Measurements from ENCODE around the gene CTNNA2.

CTNNA2 gene

GRCh38 chr2:80545420-80546210 is 1032.8 kb downstream of the CTNNA2 start:
- DNase-seq (ENCODE audit: low read depth) = no peak
- TF ChIP-seq CTCF (IDR thresholded peaks at IDR 0.05; ENCODE audit: control insufficient read depth, insufficient read depth, low read depth, low read length, missing control alignments) = no peak
- H3K4me3 ChIP-seq (ENCODE audit: control insufficient read depth, low read depth, low read length) = no peak overlapping the region

- TF ChIP-seq CTCF (IDR thresholded peaks at IDR 0.05; ENCODE audit: control insufficient read depth, insufficient read depth, low read depth, low read length, missing control alignments) = no peak
- DNase-seq (ENCODE audit: low read depth) = no peak
- no peak overlapping the region for H3K4me3 ChIP-seq (ENCODE audit: control insufficient read depth, low read depth, low read length)
Observed at GRCh38 chr2:80546766-80547165, 1033.9 kb downstream of the CTNNA2 start.

- TF ChIP-seq CTCF (IDR thresholded peaks at IDR 0.05; ENCODE audit: control insufficient read depth, insufficient read depth, low read depth, low read length, missing control alignments) = no peak
- DNase-seq (ENCODE audit: low read depth) = no peak
- H3K4me3 ChIP-seq (ENCODE audit: control insufficient read depth, low read depth, low read length) = no peak overlapping the region
Observed at GRCh38 chr2:80547344-80547743, 1034.5 kb downstream of the CTNNA2 start.

GRCh38 chr2:80548469-80548868 is 1035.6 kb downstream of the CTNNA2 start:
- no peak for TF ChIP-seq CTCF (IDR thresholded peaks at IDR 0.05; ENCODE audit: control insufficient read depth, insufficient read depth, low read depth, low read length, missing control alignments)
- no peak overlapping the region for H3K4me3 ChIP-seq (ENCODE audit: control insufficient read depth, low read depth, low read length)
- no peak for DNase-seq (ENCODE audit: low read depth)

- no peak for TF ChIP-seq CTCF (IDR thresholded peaks at IDR 0.05; ENCODE audit: control insufficient read depth, insufficient read depth, low read depth, low read length, missing control alignments)
- no peak overlapping the region for H3K4me3 ChIP-seq (ENCODE audit: control insufficient read depth, low read depth, low read length)
- no peak for DNase-seq (ENCODE audit: low read depth)
Observed at GRCh38 chr2:80549901-80550300, 1037.0 kb downstream of the CTNNA2 start.

- H3K4me3 ChIP-seq (ENCODE audit: control insufficient read depth, low read depth, low read length) = no peak overlapping the region
- no peak for DNase-seq (ENCODE audit: low read depth)
- no peak for TF ChIP-seq CTCF (IDR thresholded peaks at IDR 0.05; ENCODE audit: control insufficient read depth, insufficient read depth, low read depth, low read length, missing control alignments)
Observed at GRCh38 chr2:80560326-80560725, 1047.5 kb downstream of the CTNNA2 start.
